ENCODE data around the gene IL17RD.

The IL17RD gene

DNA sequence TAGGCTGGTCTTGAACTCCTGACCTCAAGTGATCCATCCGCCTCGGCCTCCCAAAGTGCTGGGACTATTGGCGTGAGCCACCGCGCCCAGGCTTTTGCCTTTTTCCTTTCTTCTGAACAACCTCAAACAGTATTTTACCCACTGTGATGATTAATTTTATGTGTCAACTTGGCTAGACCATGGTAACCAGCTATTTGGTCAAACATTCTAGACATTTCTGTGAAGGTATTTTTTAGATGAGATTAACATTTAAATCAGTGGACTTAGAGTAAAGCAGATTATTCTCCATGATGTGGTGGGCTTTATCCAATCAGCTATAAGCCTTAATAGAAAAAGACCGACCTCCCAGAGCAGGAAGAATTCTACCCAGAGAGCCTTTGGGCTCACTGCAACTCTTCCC, 98.7 kb downstream of the IL17RD start (continued):
- TF ChIP-seq ZNF473 (tag by site-specific recombination; IDR thresholded peaks at IDR 0.05) (no peak), ZIC2 (tag by site-specific recombination; IDR thresholded peaks at IDR 0.05) (no peak), TRIM28 (IDR thresholded peaks at IDR 0.05; ENCODE audit: borderline replicate concordance, low read length) (no peak)
- TF ChIP-seq, protein P1, sequence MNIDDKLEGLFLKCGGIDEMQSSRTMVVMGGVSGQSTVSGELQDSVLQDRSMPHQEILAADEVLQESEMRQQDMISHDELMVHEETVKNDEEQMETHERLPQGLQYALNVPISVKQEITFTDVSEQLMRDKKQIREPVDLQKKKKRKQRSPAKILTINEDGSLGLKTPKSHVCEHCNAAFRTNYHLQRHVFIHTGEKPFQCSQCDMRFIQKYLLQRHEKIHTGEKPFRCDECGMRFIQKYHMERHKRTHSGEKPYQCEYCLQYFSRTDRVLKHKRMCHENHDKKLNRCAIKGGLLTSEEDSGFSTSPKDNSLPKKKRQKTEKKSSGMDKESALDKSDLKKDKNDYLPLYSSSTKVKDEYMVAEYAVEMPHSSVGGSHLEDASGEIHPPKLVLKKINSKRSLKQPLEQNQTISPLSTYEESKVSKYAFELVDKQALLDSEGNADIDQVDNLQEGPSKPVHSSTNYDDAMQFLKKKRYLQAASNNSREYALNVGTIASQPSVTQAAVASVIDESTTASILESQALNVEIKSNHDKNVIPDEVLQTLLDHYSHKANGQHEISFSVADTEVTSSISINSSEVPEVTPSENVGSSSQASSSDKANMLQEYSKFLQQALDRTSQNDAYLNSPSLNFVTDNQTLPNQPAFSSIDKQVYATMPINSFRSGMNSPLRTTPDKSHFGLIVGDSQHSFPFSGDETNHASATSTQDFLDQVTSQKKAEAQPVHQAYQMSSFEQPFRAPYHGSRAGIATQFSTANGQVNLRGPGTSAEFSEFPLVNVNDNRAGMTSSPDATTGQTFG (tag by site-specific recombination; IDR thresholded peaks at IDR 0.05; ENCODE audit: borderline replicate concordance) = no peak

DNA sequence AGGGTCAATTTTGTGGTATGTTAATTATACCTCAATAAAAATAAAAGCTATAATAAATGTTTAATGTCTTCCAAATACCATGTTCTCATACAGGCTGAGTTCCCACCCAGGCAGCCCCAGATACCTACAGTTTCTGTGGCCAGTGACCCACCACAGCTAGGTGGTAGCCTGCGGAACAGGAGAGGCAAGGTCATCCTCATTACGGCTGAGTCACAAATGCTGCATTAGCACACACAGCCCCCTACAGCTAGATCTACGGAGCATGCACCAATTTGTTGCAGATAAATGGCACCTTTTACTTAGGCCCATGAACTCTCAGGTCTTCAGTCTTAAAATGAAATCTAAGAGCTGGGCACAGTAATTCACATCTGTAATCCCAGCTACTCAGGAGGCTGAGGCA, 99.6 kb downstream of the IL17RD start:
- Histone ChIP-seq H3K27ac (ENCODE audit: extremely low read depth, low read depth, low read length) (no peak overlapping the region), H3K4me1 (ENCODE audit: control insufficient read depth, insufficient read depth, low read length) (peaks cover 5% of the 10 kb centered on the region), H3K9me3 (ENCODE audit: control insufficient read depth, insufficient read depth, low read depth, low read length) (no peaks in the 10 kb centered on the region), H3K36me3 (ENCODE audit: control insufficient read depth in 2 of 2, insufficient read depth in 1 of 2, low read length in 2 of 2) (no peaks in the 10 kb centered on the region), H3K4me3 (ENCODE audit: low read depth, low read length) (no peak overlapping the region)
- POLR2A ChIA-PET = no interaction called here
- CTCF ChIA-PET = interaction anchor here (0.7 to 1.1 kb wide), 2 partner anchors 8 to 74 kb away, joined by 3 to 4 read pairs; no protein-coding TSS in a partner anchor
- TF ChIP-seq ZNF23 (tag by site-specific recombination; IDR thresholded peaks at IDR 0.05; ENCODE audit: borderline replicate concordance) (no peak), SP7 (tag by site-specific recombination; IDR thresholded peaks at IDR 0.05) (peak; percentile 40; the same call in 1 of the 2 replicates), ZNF701 (tag by site-specific recombination; IDR thresholded peaks at IDR 0.05) (no peak), KLF9 (tag by site-specific recombination; IDR thresholded peaks at IDR 0.05; ENCODE audit: low read depth) (no peak), ZNF785 (tag by site-specific recombination; IDR thresholded peaks at IDR 0.05) (no peak), ZNF658 (tag by site-specific recombination; IDR thresholded peaks at IDR 0.05) (no peak), ZNF629 (tag by site-specific recombination; IDR thresholded peaks at IDR 0.05) (no peak), ZNF211 (tag by site-specific recombination; IDR thresholded peaks at IDR 0.05; ENCODE audit: low read depth) (no peak)
- TF ChIP-seq, protein P2, sequence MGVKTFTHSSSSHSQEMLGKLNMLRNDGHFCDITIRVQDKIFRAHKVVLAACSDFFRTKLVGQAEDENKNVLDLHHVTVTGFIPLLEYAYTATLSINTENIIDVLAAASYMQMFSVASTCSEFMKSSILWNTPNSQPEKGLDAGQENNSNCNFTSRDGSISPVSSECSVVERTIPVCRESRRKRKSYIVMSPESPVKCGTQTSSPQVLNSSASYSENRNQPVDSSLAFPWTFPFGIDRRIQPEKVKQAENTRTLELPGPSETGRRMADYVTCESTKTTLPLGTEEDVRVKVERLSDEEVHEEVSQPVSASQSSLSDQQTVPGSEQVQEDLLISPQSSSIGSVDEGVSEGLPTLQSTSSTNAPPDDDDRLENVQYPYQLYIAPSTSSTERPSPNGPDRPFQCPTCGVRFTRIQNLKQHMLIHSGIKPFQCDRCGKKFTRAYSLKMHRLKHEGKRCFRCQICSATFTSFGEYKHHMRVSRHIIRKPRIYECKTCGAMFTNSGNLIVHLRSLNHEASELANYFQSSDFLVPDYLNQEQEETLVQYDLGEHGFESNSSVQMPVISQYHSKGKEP (tag by site-specific recombination; IDR thresholded peaks at IDR 0.05) = peak; percentile 65; the same call in 1 of the 2 replicates
- TF ChIP-seq, protein P3, sequence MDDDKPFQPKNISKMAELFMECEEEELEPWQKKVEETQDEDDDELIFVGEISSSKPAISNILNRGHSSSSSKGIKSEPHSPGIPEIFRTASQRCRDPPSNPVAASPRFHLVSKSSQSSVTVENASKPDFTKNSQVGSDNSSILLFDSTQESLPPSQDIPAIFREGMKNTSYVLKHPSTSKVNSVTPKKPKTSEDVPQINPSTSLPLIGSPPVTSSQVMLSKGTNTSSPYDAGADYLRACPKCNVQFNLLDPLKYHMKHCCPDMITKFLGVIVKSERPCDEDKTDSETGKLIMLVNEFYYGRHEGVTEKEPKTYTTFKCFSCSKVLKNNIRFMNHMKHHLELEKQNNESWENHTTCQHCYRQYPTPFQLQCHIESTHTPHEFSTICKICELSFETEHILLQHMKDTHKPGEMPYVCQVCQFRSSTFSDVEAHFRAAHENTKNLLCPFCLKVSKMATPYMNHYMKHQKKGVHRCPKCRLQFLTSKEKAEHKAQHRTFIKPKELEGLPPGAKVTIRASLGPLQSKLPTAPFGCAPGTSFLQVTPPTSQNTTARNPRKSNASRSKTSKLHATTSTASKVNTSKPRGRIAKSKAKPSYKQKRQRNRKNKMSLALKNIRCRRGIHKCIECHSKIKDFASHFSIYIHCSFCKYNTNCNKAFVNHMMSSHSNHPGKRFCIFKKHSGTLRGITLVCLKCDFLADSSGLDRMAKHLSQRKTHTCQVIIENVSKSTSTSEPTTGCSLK (tag by site-specific recombination; IDR thresholded peaks at IDR 0.05) = no peak
- TF ChIP-seq, protein P4, sequence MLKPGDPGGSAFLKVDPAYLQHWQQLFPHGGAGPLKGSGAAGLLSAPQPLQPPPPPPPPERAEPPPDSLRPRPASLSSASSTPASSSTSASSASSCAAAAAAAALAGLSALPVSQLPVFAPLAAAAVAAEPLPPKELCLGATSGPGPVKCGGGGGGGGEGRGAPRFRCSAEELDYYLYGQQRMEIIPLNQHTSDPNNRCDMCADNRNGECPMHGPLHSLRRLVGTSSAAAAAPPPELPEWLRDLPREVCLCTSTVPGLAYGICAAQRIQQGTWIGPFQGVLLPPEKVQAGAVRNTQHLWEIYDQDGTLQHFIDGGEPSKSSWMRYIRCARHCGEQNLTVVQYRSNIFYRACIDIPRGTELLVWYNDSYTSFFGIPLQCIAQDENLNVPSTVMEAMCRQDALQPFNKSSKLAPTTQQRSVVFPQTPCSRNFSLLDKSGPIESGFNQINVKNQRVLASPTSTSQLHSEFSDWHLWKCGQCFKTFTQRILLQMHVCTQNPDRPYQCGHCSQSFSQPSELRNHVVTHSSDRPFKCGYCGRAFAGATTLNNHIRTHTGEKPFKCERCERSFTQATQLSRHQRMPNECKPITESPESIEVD (tag by site-specific recombination; IDR thresholded peaks at IDR 0.05) = 0 out of 2 replicates have a peak, but pooled peaks have one; percentile 30

DNA sequence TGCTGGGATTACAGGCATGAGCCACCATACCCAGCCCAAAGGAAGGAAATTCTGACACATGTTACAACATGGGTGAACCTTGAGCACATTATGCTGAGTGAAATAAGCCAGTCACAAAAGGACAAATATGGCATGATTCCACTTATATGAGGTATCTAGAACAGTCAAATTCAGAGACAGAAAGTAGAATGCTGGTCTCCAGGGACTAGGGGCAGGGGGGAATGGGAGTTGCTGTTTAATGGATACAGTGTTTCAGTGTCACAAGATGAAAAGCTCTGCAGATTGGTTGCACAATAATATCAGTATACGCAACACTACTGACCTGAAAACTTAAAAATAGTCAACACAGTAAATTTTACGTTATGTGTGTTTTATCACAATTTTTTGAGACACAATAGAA, 100.6 kb downstream of the IL17RD start:
- POLR2A ChIA-PET = no interaction called here
- TF ChIP-seq ZNF707 (tag by site-specific recombination; IDR thresholded peaks at IDR 0.05) (no peak), YY1 (tag by site-specific recombination; IDR thresholded peaks at IDR 0.05) (no peak), ZNF112 (tag by site-specific recombination; IDR thresholded peaks at IDR 0.05) (no peak), ZNF133 (tag by site-specific recombination; IDR thresholded peaks at IDR 0.05) (no peak), ZNF23 (tag by site-specific recombination; IDR thresholded peaks at IDR 0.05; ENCODE audit: borderline replicate concordance) (no peak), ZBTB20 (tag by site-specific recombination; IDR thresholded peaks at IDR 0.05) (no peak)
- TF ChIP-seq, protein P5, sequence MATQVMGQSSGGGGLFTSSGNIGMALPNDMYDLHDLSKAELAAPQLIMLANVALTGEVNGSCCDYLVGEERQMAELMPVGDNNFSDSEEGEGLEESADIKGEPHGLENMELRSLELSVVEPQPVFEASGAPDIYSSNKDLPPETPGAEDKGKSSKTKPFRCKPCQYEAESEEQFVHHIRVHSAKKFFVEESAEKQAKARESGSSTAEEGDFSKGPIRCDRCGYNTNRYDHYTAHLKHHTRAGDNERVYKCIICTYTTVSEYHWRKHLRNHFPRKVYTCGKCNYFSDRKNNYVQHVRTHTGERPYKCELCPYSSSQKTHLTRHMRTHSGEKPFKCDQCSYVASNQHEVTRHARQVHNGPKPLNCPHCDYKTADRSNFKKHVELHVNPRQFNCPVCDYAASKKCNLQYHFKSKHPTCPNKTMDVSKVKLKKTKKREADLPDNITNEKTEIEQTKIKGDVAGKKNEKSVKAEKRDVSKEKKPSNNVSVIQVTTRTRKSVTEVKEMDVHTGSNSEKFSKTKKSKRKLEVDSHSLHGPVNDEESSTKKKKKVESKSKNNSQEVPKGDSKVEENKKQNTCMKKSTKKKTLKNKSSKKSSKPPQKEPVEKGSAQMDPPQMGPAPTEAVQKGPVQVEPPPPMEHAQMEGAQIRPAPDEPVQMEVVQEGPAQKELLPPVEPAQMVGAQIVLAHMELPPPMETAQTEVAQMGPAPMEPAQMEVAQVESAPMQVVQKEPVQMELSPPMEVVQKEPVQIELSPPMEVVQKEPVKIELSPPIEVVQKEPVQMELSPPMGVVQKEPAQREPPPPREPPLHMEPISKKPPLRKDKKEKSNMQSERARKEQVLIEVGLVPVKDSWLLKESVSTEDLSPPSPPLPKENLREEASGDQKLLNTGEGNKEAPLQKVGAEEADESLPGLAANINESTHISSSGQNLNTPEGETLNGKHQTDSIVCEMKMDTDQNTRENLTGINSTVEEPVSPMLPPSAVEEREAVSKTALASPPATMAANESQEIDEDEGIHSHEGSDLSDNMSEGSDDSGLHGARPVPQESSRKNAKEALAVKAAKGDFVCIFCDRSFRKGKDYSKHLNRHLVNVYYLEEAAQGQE (tag by site-specific recombination; IDR thresholded peaks at IDR 0.05) = no peak

More for the DNA sequence above, 100.6 kb downstream of the IL17RD start:
- Histone ChIP-seq H3K9me3 (ENCODE audit: control insufficient read depth, insufficient read depth, low read depth, low read length) (no peaks in the 10 kb centered on the region), H3K27ac (ENCODE audit: extremely low read depth, low read depth, low read length) (no peak overlapping the region), H3K4me3 (ENCODE audit: low read depth, low read length) (no peak overlapping the region), H3K4me1 (ENCODE audit: control insufficient read depth, insufficient read depth, low read length) (peaks cover 5% of the 10 kb centered on the region), H3K36me3 (ENCODE audit: control insufficient read depth in 2 of 2, insufficient read depth in 1 of 2, low read length in 2 of 2) (no peaks in the 10 kb centered on the region)
- CTCF ChIA-PET = interaction anchor here (0.6 kb wide), 1 partner anchor 13 kb away, joined by 3 read pairs; no protein-coding TSS in a partner anchor
